ENCODE data around the gene FUCA1.

DNA sequence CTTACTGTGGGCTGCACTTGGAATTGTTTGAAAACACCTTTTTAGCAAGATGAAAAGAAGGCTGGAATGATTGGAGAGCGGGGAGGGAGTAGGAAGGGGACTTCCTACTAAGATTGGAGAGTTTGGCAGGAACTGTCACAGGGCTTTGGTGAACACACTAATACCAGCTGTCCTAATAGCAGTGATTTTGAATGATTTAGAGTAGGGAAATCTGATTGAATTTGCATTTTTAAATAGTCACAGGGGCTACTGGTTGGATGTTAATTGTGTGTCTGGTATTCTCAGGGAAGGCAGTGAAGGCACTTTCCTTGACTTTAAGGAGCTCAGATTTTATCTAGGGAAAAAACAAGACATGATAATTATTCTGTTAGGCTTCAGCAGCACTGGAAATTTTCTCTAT, 40.4 kb downstream of the FUCA1 start:
- TF ChIP-seq POLR2A (IDR thresholded peaks at IDR 0.05; ENCODE audit: low read depth, low read length) (no peak), EZH2 (IDR thresholded peaks at IDR 0.05; ENCODE audit: borderline replicate concordance, low read depth, low read length, severe bottlenecking) (no peak), FOS (IDR thresholded peaks at IDR 0.05; ENCODE audit: borderline replicate concordance, insufficient read depth, low read length) (no peak), POLR2AphosphoS5 (IDR thresholded peaks at IDR 0.05; ENCODE audit: insufficient read depth, low read depth, low read length) (no peak), GATA2 (IDR thresholded peaks at IDR 0.05; ENCODE audit: insufficient read depth, insufficient read length, low read depth, low read length) (no peak), JUN (IDR thresholded peaks at IDR 0.05; ENCODE audit: borderline replicate concordance, insufficient read depth, insufficient read length, low read depth) (no peak)
- TF ChIP-seq, protein P1, sequence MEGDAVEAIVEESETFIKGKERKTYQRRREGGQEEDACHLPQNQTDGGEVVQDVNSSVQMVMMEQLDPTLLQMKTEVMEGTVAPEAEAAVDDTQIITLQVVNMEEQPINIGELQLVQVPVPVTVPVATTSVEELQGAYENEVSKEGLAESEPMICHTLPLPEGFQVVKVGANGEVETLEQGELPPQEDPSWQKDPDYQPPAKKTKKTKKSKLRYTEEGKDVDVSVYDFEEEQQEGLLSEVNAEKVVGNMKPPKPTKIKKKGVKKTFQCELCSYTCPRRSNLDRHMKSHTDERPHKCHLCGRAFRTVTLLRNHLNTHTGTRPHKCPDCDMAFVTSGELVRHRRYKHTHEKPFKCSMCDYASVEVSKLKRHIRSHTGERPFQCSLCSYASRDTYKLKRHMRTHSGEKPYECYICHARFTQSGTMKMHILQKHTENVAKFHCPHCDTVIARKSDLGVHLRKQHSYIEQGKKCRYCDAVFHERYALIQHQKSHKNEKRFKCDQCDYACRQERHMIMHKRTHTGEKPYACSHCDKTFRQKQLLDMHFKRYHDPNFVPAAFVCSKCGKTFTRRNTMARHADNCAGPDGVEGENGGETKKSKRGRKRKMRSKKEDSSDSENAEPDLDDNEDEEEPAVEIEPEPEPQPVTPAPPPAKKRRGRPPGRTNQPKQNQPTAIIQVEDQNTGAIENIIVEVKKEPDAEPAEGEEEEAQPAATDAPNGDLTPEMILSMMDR (IDR thresholded peaks at IDR 0.05; ENCODE audit: extremely low read depth in 1 of 2, insufficient read depth in 1 of 2, low read depth in 1 of 2, low read length in 2 of 2), result no peak
- TF ChIP-seq, protein P2, sequence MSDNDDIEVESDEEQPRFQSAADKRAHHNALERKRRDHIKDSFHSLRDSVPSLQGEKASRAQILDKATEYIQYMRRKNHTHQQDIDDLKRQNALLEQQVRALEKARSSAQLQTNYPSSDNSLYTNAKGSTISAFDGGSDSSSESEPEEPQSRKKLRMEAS (IDR thresholded peaks at IDR 0.05; ENCODE audit: insufficient read depth, insufficient read length), result no peak
